ENCODE measurements around the gene TMEM151B. TPM values are rescaled to one million over a fixed set of nuclear protein-coding genes. Genes with fewer than 3 reads are reported as not detected.

TMEM151B gene
- total and polyA plus RNA-seq, 10 of the 15 experiments (the other 5 are each of a cell fraction or from before 2014, with no cell fraction given) = 0.01 to 0.19 (median 0.05) TPM; not detected in 6

DNA sequence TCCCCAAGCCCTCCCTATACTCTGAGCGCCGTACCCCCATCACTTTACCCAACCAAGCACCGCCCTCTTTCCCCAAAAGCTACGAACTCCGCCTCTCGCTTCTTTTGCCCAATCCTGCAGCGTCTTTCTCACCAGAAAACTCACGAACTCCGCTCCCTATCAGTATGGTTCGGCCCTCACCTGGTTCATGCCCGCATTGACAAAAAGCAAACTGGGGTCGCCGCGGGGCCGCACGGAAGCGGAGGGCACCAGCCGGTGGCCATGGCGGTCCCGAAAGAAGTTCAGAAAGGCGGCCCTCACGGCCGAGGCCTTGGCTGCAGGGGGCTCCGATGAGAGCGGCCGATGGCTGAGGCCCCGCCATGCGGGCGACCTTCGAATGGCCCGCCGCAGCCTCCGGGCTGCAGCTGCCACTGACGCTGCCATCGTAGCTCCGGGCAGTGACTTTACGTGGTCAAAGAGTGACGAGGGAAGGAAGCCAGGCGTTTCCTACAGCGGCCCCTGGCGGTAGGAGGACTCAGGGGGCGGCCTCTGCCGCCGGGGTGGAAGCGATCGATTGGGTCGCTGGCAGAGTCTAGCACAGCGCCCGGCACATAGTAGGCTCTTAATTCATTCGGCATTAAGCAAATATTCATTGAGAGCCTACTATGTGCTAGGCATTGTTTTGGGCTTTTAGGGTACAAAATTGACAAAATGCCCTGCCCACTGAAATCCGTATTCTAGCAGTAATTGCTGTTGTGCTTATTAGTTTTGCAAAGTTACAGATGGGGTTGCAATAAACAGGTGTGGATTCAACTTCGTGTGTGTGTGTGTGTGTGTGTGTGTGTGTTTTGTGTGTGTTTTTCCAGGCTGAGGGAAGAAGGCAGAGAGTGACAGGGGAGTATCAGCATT is 42.9 kb downstream of the TMEM151B start, which contains the start of gene AARS2:
TSS of gene AARS2 (minus strand) at position 447 of the 888 bp plus-strand sequence. CDS start at position 423, 24 bp downstream.
- H3K4me3 ChIP-seq = peak within 1 kb of the TSS; percentile 97
- ChIA-PET SMC1A (ENCODE audit: uncharacterized antibody, unreplicated experiment) (interaction anchor here (0.5 to 2.7 kb wide), 2 partner anchors 45 to 121 kb away, joined by 3 to 11 read pairs; no protein-coding TSS in a partner anchor), RAD21 (ENCODE audit: unreplicated experiment) (interaction anchor here (1.0 kb wide), 1 partner anchor 45 kb away, joined by 3 read pairs; no protein-coding TSS in a partner anchor), POLR2A (no interaction called here), CTCF (interaction anchor here (0.5 to 2.8 kb wide), 25 partner anchors 9 to 704 kb away, joined by 3 to 34 read pairs (median 5); partner anchors contain the start of genes CDC5L and HSP90AB1)
- peaks cover 11% of the 10 kb centered on the region for H3K79me2 ChIP-seq (ENCODE audit: control insufficient read depth, insufficient read depth, low read length)
- H3K9me3 ChIP-seq (replicated peaks; ENCODE audit: control insufficient read depth, insufficient read depth, low read length) = no peaks in the 10 kb centered on the region
- BruUV-seq (replicated peaks) = no TSS peak
- 3% methylated on average over 52 of the region's 52 CpGs for WGBS (ENCODE audit: insufficient coverage, insufficient replicate concordance, low lambda C conversion rate, missing lambda C conversion rate)
- in situ Hi-C loops (cut with MboI) (no loop called here), intact Hi-C loops (cut with micrococcal nuclease; ENCODE audit: unreplicated experiment) (loop anchor here (2.0 kb wide), 1 partner anchor 48 kb away; the partner anchor contains the start of gene NFKBIE)
- ATAC-seq (peak; percentile 96), DNase-seq (ENCODE audit: low read depth, low spot score) (peak; percentile 49), FAIRE-seq (peak; percentile 87)
- H3K4me1 ChIP-seq (ENCODE audit: control insufficient read depth, insufficient read depth, low read length) = peaks cover 5% of the 10 kb centered on the region
- H3K27me3 ChIP-seq (replicated peaks in 1 of 2; ENCODE audit: control insufficient read depth in 2 of 2, insufficient read depth in 2 of 2, low read length in 1 of 2) = no peaks in the 10 kb centered on the region; a peak in 1 of 4 replicates
- H3K27ac ChIP-seq (ENCODE audit: control insufficient read depth, insufficient read depth) = peak within 1 kb of the TSS; percentile 67
- peak within 1 kb of the TSS; percentile 72 for H2AFZ ChIP-seq (ENCODE audit: control insufficient read depth, low read depth, low read length)
- peak within 1 kb of the TSS; percentile 81 for H3K4me2 ChIP-seq (ENCODE audit: control insufficient read depth, insufficient read depth)
- H3K36me3 ChIP-seq (ENCODE audit: control insufficient read depth in 2 of 2, insufficient read depth in 2 of 2, low read length in 1 of 2) = peaks cover 4 to 14% of the 10 kb centered on the region in 2 experiments
- no peaks in the 10 kb centered on the region for H4K20me1 ChIP-seq (ENCODE audit: control insufficient read depth, insufficient read depth)
- H3K9ac ChIP-seq (ENCODE audit: control insufficient read depth, insufficient read depth, low read length) = peak within 1 kb of the TSS; percentile 80
- TF ChIP-seq SRF (IDR thresholded peaks at IDR 0.05; ENCODE audit: low read depth in 2 of 2, low read length in 2 of 2) (0 out of 4 replicates have a peak, but pooled peaks of 1 of the 2 experiments have one; percentile 49), SPI1 (IDR thresholded peaks at IDR 0.05; ENCODE audit: borderline replicate concordance, insufficient read depth, low read depth, low read length) (no peak), IRF4 (IDR thresholded peaks at IDR 0.05; ENCODE audit: low read depth, low read length) (peak; percentile 65; the same call in 1 of the 2 replicates), CREM (IDR thresholded peaks at IDR 0.05; ENCODE audit: low read depth) (peak; percentile 96), CHD2 (IDR thresholded peaks at IDR 0.05; ENCODE audit: borderline replicate concordance, low read depth, low read length) (peak; percentile 57; the same call in 1 of the 2 replicates), HDAC2 (IDR thresholded peaks at IDR 0.05) (peak; percentile 74; the same call in 1 of the 2 replicates), MTA2 (IDR thresholded peaks at IDR 0.05; ENCODE audit: low read depth) (no peak), BHLHE40 (IDR thresholded peaks at IDR 0.05; ENCODE audit: borderline replicate concordance in 1 of 2, low read depth in 2 of 2, low read length in 1 of 2) (peak; percentile 63 to 68; a peak in 2 of 4 replicates), KLF5 (IDR thresholded peaks at IDR 0.05; ENCODE audit: partially characterized antibody) (peak; percentile 80), ZBED1 (IDR thresholded peaks at IDR 0.05; ENCODE audit: borderline replicate concordance) (peak; percentile 53; the same call in 1 of the 2 replicates), SUPT20H (IDR thresholded peaks at IDR 0.05; ENCODE audit: borderline replicate concordance, control insufficient read depth, low read depth, low read length) (no peak), MXI1 (IDR thresholded peaks at IDR 0.05; ENCODE audit: low read depth, low read length) (peak; percentile 94)
- TF ChIP-seq, protein P1, sequence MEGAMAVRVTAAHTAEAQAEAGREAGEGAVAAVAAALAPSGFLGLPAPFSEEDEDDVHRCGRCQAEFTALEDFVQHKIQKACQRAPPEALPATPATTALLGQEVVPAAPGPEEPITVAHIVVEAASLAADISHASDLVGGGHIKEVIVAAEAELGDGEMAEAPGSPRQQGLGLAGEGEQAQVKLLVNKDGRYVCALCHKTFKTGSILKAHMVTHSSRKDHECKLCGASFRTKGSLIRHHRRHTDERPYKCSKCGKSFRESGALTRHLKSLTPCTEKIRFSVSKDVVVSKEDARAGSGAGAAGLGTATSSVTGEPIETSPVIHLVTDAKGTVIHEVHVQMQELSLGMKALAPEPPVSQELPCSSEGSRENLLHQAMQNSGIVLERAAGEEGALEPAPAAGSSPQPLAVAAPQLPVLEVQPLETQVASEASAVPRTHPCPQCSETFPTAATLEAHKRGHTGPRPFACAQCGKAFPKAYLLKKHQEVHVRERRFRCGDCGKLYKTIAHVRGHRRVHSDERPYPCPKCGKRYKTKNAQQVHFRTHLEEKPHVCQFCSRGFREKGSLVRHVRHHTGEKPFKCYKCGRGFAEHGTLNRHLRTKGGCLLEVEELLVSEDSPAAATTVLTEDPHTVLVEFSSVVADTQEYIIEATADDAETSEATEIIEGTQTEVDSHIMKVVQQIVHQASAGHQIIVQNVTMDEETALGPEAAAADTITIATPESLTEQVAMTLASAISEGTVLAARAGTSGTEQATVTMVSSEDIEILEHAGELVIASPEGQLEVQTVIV (IDR thresholded peaks at IDR 0.05; ENCODE audit: borderline replicate concordance, partially characterized antibody) = no peak
- TF ChIP-seq, protein P2, sequence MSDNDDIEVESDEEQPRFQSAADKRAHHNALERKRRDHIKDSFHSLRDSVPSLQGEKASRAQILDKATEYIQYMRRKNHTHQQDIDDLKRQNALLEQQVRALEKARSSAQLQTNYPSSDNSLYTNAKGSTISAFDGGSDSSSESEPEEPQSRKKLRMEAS (IDR thresholded peaks at IDR 0.05; ENCODE audit: low read depth, low read length) = peak; percentile 78
- TF ChIP-seq, protein P3, sequence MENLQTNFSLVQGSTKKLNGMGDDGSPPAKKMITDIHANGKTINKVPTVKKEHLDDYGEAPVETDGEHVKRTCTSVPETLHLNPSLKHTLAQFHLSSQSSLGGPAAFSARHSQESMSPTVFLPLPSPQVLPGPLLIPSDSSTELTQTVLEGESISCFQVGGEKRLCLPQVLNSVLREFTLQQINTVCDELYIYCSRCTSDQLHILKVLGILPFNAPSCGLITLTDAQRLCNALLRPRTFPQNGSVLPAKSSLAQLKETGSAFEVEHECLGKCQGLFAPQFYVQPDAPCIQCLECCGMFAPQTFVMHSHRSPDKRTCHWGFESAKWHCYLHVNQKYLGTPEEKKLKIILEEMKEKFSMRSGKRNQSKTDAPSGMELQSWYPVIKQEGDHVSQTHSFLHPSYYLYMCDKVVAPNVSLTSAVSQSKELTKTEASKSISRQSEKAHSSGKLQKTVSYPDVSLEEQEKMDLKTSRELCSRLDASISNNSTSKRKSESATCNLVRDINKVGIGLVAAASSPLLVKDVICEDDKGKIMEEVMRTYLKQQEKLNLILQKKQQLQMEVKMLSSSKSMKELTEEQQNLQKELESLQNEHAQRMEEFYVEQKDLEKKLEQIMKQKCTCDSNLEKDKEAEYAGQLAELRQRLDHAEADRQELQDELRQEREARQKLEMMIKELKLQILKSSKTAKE (IDR thresholded peaks at IDR 0.05; ENCODE audit: low read depth, poor library complexity, severe bottlenecking) = peak; percentile 53
- TF ChIP-seq, protein P4, sequence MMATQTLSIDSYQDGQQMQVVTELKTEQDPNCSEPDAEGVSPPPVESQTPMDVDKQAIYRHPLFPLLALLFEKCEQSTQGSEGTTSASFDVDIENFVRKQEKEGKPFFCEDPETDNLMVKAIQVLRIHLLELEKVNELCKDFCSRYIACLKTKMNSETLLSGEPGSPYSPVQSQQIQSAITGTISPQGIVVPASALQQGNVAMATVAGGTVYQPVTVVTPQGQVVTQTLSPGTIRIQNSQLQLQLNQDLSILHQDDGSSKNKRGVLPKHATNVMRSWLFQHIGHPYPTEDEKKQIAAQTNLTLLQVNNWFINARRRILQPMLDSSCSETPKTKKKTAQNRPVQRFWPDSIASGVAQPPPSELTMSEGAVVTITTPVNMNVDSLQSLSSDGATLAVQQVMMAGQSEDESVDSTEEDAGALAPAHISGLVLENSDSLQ (IDR thresholded peaks at IDR 0.05) = peak; percentile 46; the same call in 1 of the 2 replicates

Measured in GM12878 (cell line).